SHP77 (cell line): Measurements from ENCODE around the gene RECQL5.
"Not testable (repeated sequence)": the region's sequence is repeated elsewhere in the genome, so short reads cannot be mapped to it uniquely, and the experiment has no call there.

Experiments used
- DNase-seq, 2 experiments: peaks; one replicate each; lab custom pipeline; 2025; lab: John Stamatoyannopoulos, UW

Gene RECQL5

DNA sequence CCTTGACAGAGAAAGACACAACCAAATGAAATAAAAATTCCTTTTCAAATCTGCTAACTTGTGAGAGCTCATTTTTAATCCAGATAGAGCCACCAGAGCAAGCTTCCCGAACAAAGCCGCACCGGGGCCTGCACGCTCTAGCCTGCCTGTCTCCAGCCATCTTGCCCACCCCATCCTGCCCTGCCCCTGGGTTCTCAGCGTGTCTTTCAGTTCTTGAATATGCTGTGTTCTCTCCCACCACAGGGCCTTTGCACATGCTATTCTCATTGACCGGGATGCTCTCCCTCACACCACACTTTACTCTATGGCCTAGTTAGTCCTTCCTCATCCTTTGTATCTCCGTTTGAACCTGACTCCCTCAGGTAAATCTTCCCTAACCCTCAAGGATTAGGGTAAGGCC lies 19.0 kb downstream of the RECQL5 start:
- DNase-seq, result no peak

DNA sequence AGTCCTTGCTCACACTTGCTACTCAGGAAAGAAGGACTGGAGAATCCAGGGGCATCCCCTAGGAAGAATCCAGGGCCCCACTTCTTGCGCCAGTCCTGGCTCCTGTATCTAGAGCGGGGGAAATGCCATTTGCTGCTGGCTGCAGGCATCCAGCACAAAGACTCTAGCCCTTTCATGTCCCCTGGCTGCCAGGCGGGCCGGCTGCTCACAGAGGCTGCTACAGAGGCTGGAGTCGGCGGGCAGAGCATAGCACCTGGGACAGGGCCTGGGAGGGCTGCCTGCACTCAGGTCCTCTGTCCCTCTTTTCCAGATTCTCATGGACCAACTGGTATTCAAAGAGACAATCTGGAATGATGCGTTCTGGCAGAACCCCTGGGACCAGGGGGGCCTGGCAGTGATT lies 19.9 kb downstream of the RECQL5 start:
- no peak for DNase-seq

DNA sequence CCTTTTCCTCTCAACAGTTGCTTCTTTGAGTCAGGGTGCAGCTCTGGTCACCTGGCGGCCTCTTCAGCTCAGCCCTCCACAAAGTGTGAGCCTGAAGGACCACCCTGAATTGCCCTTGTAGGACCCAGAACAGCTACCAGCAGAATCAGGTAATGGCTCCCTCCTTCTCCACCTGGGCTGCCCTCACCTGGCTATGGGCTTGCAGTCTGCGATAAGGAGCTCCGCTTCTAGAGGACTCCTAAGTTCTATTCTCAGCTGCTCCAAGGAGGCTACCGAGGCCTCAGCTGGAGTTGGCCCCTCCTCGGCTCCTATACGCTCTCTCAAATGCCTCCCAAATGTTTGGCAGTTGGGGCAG lies 20.3 kb downstream of the RECQL5 start:
- no peak for DNase-seq

DNA sequence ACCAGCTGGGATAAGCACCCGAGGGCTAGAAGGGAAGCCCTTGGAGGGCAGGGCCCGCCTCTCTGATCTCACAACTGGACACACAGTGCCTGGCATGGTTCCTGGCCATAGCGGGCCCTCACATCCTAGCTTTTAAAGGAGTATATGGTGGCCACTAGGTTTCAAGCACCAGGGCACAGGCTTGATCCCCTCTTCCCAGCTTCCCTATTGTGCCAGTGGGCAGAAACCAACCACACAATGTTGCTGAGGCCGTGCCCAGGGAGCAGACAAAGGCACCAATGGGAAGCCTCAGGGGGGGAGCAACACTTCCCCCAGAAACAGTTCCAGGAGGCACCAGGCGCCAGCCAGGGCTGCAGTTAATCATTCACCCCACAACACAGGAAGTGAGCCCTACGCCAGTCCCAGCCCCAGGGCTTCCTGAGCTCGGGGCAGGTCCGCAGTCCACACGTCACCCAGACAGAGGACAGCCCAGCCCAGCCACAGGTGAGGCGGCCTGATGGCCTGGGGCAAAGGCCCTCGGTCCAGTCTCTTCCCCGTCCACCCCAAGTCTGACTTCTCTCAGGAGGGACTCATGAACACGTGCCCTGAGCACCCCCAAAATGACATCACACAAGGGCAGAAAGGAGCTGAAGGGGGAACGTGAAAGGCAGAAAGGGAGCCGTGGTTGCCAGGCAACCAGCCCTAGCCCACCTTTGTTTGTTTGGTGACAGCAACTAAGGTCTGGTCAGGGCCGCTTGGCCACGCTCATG lies 20.9 kb downstream of the RECQL5 start:
- no peak for DNase-seq

DNA sequence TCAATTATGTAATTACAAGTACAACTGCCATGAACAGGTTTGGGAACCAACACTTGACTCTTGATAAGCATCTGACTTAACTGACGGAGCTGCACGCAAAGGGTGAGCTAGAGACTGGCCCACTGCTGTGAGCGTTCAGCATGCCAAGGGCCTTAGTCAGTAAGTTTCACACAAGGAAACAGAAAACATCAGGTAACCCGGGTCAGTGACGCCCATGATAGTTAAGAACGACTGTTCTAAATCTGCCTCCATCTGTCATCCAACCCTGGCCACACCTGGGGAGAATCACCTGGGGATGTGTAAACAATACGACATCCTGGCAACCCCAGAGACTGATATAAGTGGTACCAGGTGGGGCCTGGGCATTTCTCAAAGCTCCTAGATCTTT lies 21.5 kb downstream of the RECQL5 start:
- no peak for DNase-seq

DNA sequence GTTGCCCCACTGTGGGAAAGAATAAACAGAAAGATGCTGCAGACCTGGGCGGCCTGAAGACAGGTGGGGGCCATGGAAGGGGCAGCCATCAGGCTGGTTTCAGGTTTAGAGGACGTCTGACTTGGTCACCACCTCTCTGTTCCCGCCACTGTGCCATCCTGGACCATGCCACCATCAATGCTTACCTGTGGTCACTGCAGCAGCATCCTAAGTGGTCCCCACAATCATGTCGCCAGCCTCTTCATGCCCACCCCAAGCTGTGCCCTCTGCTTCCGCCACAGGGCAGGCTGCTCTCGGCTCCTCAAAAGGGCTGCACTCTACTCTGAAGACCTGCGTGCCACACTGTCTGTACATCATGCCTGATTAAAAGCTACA lies 23.3 kb downstream of the RECQL5 start:
- no peak for DNase-seq

DNA sequence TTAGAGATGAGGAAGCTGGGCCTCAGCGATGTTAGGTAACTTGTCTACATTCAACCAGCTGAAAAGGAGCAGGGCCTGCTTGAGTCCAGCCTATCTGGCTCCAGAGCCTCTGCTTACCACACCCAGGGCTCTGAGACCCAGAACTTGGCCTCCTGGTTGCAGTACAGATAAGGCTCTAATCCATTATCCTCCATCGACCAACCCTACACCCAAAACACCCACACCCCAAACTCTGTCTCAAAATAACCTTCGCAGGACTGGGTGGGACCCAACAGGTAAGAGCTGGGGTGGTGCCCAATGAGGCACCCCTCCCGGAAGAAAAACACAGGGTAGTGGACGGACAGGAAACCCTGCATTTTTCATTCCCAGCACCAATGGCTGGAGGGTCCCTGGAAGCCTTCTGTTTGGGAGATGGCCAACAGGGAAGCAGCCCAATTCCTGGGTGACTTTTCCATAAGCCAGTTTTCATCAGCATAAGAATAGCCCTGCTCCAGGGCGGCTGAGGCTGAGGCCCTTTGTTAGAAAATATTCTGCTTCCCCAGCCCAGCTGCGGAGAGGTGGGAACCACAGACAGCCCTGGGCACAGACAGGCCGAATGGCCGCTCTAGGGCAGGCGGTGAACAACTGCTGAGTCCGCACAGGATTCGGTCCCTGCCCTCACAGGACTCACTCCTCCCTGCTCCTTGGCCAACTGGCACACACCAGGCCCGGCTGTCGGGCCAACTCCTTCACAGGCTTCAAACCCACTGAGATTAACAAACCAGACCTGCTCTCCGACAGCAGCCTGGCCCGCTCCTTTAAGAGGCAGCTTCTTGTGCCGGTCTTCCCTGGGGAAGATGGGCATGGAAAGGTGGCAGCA lies 23.9 kb downstream of the RECQL5 start:
- DNase-seq, result no peak

DNA sequence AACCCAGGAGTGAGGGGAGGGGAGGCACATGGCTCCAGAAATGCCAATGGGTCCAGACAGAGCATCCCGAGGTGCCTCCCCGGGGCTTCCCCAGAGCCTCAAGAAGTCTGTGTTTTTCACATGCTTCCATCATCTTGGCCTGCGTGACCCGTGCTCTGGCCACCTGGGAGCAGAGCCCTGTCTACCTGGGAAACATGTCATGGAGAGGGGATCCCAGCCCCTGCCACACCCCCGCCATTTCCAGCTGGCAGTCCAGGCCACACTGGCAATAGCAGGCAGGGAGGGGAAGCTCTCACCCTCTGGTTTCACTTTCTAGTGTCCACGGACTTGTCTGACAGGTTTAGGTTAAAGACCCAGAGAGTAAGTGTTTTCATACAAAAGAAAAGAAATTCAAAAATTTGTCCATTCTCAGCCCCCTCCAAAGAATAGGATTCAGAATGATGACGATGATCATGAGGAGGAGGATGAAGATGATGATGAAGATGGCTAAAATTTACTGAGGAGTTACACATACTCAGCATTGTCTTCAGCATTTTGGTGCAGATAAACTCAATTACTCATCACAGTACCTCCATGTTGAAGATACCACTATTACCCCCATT lies 24.7 kb downstream of the RECQL5 start:
- no peak for DNase-seq

DNA sequence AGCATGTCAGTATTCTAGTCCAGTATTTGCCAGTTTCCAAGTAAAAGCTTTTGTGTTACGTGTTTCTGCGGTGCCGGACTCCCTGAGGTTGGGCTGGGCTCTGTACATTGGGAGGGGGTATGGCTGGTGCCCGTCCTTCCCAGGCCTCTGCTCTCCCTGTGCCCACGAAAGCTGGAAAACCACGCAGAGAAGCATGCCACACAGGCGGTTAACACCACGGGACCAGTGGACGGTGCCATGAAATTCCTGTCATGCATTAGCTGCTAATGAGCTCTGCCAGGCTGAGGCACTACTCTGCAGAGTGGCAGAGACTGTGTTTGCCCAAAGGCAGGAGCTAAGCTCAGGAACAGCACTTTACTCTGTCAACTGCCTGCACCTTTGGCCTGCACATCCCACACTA lies 25.6 kb downstream of the RECQL5 start:
- DNase-seq, result no peak

DNA sequence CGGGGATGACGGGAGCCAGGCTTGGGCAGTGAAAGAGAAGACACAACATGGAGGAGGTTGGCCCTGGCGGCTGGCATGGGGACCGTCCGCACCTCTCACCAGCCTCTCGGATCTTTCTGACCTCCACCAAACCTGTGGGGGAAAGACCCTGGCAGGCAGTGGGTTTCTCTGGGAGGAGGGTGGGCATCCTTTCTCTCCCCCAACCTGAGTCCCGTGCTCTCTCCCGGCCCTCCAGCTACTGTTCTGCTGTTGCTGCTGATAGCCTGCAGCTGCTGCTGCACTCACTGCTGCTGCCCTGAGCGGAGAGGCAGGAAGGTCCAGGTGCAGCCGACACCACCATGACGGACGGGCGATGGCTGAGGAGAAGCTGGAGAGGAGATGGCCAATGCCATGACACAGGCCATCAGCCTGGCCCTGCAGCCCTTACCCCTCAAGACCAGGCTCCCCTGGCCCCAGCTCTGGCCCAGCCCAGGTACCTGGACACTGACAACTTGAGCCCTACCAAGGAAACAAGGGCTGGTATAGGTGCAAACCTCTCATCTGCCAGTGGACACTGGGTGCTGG lies 26.3 kb downstream of the RECQL5 start:
- DNase-seq, result no peak

DNA sequence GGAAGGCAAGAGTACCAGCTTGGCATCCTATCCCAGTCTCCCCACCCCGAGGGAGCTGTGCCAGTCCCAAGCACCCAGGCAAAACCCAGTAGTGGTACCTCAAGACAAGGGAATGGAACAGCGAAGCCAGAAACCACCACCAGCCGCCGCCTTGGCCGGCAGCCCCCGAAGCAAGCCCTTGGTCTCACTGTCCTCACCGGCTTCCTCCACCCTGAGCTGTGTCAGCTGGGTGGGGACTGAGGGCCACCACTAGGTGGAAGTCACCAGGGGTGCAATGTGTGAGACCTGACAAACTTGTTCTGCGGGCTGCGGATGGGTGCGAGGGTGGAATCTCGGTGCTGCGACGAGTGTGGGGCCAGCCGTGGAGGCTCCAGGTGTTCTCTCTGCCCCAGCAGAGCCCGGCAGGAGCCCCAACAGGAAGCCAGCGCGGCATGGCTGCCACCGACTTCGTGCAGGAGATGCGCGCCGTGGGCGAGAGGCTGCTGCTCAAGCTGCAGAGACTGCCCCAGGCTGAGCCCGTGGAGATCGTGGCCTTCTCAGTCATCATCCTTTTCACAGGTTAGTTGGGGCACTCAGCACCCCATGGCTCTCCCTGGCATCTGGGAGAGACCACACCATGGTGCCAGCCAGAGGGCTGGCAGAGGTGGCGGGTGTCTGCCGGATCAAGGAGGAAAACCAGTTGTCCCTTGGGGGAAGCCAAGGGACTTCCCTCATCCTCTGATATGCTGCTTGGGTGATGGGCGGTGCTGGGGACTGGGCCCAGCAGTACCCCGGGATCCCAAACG lies 27.0 kb downstream of the RECQL5 start:
- no peak for DNase-seq

DNA sequence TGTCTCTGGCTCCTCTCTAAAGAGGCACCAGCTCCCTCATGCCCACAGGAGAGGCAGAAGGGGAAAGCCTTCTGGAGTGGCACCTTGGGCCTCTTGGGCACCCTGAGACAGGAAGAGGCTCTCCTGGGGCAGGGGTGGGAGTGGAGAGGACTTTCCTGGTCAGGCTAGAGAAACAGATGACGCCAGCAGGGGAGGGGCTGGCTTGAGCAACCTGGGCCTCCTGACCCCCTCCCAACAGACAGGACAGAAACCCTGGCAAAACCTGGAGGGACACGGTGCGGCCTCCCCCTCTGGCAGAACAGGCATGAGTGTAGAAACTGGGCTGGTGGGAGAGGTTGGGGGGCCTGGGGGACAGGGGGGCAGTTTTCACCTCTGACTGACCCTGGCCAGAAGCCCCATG lies 27.6 kb downstream of the RECQL5 start:
- DNase-seq, result no peak

DNA sequence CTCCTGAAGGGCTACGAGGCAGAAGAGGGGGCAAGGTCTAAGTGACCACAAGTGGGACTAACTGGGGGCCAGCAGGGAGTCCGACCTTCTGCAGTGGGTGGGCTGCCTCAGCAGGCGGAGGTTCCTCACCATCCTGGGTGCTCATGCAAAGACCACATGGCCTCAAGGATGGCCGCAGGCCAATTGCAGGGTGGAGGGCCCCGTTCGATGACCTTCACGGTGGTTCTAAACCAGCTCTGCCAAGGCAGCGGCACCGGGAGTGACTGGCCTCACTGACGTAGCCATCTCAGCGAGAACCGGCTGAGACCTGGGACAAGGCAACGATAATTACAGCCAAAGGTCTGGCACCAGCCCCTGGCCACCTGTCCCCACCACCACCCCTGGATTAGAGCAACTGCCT lies 28.1 kb downstream of the RECQL5 start:
- DNase-seq, result no peak

DNA sequence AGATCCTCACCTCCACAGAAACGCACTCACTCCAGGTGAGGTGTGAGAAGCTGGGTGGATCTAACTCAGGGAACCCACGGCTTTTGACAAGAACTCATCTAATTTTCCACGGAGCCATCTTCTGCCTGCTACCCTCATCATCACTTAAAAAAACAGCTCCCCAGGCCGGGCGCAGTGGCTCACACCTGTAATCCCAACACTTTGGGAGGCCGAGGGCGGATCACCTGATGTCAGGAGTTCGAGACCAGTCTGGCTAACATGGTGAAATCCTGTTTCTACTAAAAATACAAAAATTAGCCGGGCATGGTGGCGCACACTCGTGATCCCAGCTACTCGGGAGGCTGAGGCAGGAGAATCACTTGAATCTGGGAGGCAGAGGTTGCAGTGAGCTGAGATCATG lies 28.9 kb downstream of the RECQL5 start:
- not testable (repeated sequence) for DNase-seq

DNA sequence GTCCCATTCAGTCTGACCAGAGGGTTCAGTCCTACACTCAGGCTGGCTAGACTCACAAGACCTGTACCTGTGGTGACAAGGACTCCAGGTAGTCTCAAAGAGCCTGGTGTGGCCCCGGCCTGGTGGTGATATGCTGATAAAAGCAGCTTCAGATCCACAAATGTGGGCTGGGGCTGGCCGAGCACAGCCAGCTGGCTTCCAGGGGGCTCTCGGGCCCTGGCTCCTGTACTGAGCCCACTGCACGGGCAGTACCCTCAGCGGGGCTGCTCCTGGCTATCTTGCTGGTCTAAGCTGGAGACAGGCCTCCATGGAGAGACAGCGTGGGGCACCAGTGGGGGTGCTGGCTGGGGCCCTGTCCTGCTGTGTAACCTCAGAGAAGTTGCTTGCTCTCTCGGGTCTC lies 29.4 kb downstream of the RECQL5 start:
- DNase-seq, result no peak

DNA sequence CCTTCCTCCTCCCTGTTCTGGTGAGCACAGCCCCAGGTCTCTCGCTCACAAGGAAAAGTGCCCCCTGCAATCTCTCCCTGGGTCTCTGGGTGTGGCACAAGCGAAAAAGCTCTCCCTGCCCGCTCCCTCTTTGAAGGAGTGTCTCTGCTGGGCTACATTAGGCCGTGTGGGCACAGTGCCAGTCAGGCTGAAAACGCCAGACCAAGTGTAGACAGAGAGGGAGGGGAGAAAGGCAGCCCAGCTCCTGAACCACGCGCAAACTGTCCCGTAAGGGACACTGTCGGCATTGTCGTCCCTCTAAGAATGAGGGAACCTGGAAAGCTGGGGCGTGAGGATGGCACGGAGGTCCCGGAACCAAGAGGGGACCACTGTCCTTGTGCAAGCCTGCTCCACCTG lies 29.8 kb downstream of the RECQL5 start:
- no peak for DNase-seq

DNA sequence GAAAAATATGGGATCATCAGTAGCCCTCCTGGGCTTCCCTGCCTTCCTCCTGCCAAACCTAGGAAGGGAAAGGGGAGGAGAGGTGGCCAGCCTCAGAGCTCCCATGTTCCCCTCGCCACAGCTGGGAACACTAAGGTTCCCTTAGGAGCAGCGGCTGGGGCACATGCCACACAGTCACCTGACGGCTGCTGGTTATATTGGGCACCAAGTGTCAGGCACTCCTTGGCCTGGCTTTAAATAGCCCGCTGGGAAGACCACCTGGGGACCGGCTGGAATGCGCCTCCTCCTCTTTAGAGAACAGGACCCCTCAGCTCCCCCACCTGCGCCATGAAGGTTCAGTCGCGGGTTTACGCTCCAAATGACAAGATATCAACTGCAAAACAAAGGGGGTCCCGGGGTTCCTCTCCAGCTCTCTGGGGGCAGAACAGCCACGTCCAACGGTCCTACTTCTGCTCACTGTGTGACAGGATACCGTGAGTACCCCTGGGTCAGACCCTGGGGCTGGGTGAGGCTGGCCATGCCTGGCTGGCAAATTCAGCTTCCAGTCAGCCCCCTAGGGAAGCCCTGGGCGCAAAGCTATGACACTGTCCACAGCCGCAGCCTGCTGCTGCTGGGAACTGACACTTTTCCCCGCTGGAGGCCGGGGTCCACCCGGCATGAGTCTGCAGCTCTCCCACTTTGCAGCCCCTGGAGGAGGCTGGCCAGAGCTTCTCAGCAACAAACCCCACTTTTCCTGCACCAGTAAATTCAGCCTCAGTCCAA lies 30.4 kb downstream of the RECQL5 start:
- DNase-seq, result no peak

DNA sequence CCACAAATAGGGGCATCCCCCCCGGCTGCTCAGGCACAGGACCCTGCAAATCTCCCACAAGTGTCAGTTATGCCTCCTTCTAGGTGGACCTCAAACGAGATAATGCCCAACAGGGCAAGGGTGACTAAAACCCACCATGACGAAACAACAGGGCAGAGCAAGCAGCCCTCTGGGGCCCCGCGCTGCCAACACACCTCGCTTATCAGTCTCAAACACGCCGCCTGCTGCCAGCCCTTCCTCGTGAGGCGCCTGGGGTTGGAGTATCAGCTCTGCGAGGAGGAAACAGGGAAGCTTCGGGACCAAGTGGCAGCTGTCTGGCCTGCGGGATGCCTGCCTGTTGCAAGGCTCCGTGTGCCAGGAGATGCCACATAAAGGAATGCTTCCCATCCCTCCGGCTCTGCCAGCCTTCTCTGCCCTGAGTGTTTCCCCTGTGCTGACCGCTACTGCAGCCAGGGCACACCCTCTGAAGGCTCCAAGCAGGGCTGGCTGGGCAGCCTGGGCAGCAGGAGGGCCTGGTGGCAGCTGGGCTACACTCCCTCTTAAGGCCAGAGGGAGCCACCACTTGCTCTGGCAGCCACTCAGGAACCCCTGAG lies 31.2 kb downstream of the RECQL5 start:
- DNase-seq, result no peak

DNA sequence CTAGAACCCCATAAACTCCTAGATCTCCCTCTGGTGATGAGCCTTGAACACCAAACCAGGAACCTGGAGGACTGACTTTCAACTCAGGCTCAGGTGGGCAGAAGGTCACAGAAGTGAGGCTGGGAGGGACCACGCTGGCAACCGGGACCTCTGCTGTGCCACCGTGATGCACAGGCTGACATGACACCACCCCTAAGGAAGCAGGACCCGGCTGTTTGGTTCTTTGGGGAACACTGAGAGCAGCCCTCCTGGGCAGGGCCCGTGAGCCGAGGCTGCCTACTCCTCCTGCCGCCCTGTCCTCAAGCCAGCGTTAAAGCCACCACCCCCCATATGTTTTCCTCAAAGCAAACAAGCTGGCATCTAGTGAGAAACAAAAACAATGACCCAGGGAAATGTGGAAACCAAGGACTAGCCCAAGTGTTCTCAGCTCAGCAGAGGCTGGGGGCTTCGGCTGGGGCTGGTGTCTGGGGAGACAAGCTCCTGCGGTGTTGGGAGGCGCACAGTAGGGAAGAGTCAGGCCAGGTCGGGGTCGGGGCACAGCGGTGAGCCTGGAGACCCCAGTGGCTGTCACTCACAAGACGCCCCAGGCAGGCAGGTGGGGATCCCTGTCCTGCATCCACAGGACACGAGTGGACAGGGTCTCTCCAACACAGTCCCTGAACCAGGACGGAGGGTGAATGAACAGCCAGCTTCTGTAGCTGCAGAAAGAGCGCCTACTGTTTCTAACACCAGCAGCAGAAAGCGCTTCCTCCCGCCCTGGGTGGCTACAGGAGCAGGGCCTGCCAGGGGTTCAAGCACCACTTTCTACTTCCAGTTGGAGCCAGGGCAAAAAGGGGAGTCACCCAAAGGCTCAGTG lies 32.0 kb downstream of the RECQL5 start:
- no peak for DNase-seq

DNA sequence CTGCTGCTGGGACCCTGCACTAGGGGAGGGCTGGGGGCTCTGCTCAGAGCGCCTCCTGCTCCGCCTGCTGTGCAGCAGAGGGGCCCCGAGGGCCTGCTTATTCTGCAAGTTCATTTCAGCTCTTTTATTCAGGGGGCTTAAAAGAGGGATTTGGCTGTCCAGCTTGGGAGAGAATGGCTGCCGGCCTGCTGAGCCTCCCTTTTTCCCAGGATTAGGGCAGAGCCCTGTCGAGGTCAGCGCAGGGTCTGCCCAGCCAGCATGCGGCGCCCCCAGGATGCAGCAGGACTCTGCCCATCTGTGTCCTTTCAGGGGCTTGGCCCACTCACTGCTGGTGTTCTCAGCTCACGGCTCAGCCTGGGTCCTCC lies 32.6 kb downstream of the RECQL5 start:
- DNase-seq, result no peak
